Muscle of leg (tissue), 11 donors: Measurements from ENCODE around the gene PAK1. TPM values are rescaled to one million over a fixed set of nuclear protein-coding genes. Genes with fewer than 3 reads are reported as not detected.

Experiments
- DNase-seq: peaks from one replicate; pipeline ENCODE4 v3.0.0; 2013
- H3K27ac ChIP-seq: one replicate; pipeline ENCODE4 v1.5.1; 2013; ENCODE audit warnings: mild to moderate bottlenecking, low read length, control low read depth
- H3K27me3 ChIP-seq: one replicate; pipeline ENCODE4 v1.6.1; 2013; ENCODE audit warnings: low read length; ENCODE audit not compliant: control insufficient read depth, insufficient read depth
- H3K36me3 ChIP-seq: one replicate; pipeline ENCODE4 v1.6.1; 2013; ENCODE audit warnings: low read length; ENCODE audit not compliant: control insufficient read depth, insufficient read depth
- H3K4me1 ChIP-seq: one replicate; pipeline ENCODE4 v1.6.1; 2013; ENCODE audit warnings: low read length; ENCODE audit not compliant: control insufficient read depth, insufficient read depth
- H3K4me3 ChIP-seq: one replicate; pipeline ENCODE4 v1.5.1; 2013; ENCODE audit warnings: low read length, control low read depth
- H3K9me3 ChIP-seq: replicated peaks from 2 replicates; pipeline ENCODE4 v1.6.1; 2013; ENCODE audit warnings: low read depth, low read length; ENCODE audit not compliant: control insufficient read depth
- WGBS: methylation state at CpG from one replicate; pipeline ENCODE4 v1.1.5; 2013; ENCODE audit warnings: missing lambda C conversion rate; ENCODE audit not compliant: insufficient coverage; 5-methylcytosine and 5-hydroxymethylcytosine counted together
- polyA plus RNA-seq, 8 donors: library from polyadenylated mRNA; unstranded; fragments of 120-200 nt; gene quantifications; one replicate each; pipeline versions ENCODE4 v1.2.1 to v1.2.3, GENCODE V29; 2013; ENCODE audit warnings: inconsistent platforms in 1 of 8, low replicate concordance in 1 of 8; ENCODE audit not compliant: insufficient read length in 8 of 8, insufficient read depth in 1 of 8
- total RNA-seq: library from RNA; stranded (reverse); fragments of 120-200 nt; gene quantifications from one replicate; pipeline ENCODE4 v1.2.4, GENCODE V29; 2013

PAK1 gene
- total and polyA plus RNA-seq, 9 donors: 58.7 to 104 (median 74.1) TPM

- peaks cover 2% of the 10 kb centered on the region for H3K27me3 ChIP-seq
- no peak for DNase-seq
- H3K4me3 ChIP-seq: no peak overlapping the region
- no peaks in the 10 kb centered on the region for H3K9me3 ChIP-seq
- WGBS: 67% methylated on average over 1 of the region's 6 CpGs
- H3K27ac ChIP-seq: no peak overlapping the region
- H3K4me1 ChIP-seq: no peaks in the 10 kb centered on the region
- no peaks in the 10 kb centered on the region for H3K36me3 ChIP-seq
These were observed 189.1 kb downstream of the PAK1 start for GRCh38 chr11:77284476-77285468.

- WGBS: 50% methylated on average over 2 of the region's 3 CpGs
- H3K27me3 ChIP-seq: peaks cover 2% of the 10 kb centered on the region
- no peaks in the 10 kb centered on the region for H3K36me3 ChIP-seq
- H3K27ac ChIP-seq: no peak overlapping the region
- no peaks in the 10 kb centered on the region for H3K4me1 ChIP-seq
- H3K9me3 ChIP-seq: no peaks in the 10 kb centered on the region
- no peak for DNase-seq
- no peak overlapping the region for H3K4me3 ChIP-seq
These were observed 190.8 kb downstream of the PAK1 start for GRCh38 chr11:77283101-77283500.

GRCh38 chr11:77278595-77279506 lies 195.0 kb downstream of the PAK1 start:
- WGBS: 81% methylated on average over 2 of the region's 2 CpGs
- H3K4me1 ChIP-seq: no peaks in the 10 kb centered on the region
- H3K27me3 ChIP-seq: no peaks in the 10 kb centered on the region
- no peak for DNase-seq
- H3K27ac ChIP-seq: no peak overlapping the region
- H3K4me3 ChIP-seq: no peak overlapping the region
- H3K36me3 ChIP-seq: no peaks in the 10 kb centered on the region
- H3K9me3 ChIP-seq: no peaks in the 10 kb centered on the region

GRCh38 chr11:77276271-77276670 lies 197.6 kb downstream of the PAK1 start:
- no peak overlapping the region for H3K27ac ChIP-seq
- no peaks in the 10 kb centered on the region for H3K9me3 ChIP-seq
- H3K4me1 ChIP-seq: no peaks in the 10 kb centered on the region
- WGBS: 88% methylated on average over 1 of the region's 2 CpGs
- no peak overlapping the region for H3K4me3 ChIP-seq
- no peaks in the 10 kb centered on the region for H3K27me3 ChIP-seq
- no peak for DNase-seq
- H3K36me3 ChIP-seq: no peaks in the 10 kb centered on the region

Other genes starting within 250 kb of the PAK1 start
- gene GDPD4, start 172.4 kb downstream of the PAK1 start, total RNA-seq: 0.13 TPM
- gene GDPD4, start 172.4 kb downstream of the PAK1 start, polyA plus RNA-seq: under 1 TPM in 7 of 8 donors, not detected in 1; 0.22 to 0.67 (median 0.26) TPM
- gene AQP11, start 115.9 kb upstream of the PAK1 start, total RNA-seq: 0.75 TPM
- 1 to 10 TPM in 6 of 8 donors, under 1 TPM in 2; 0.92 to 1.7 (median 1.4) TPM for gene AQP11, start 115.9 kb upstream of the PAK1 start, polyA plus RNA-seq
- gene CLNS1A, start 163.7 kb upstream of the PAK1 start, total RNA-seq: 152 TPM
- gene CLNS1A, start 163.7 kb upstream of the PAK1 start, polyA plus RNA-seq: 100 to 1,000 TPM; 109 to 166 (median 125) TPM